ENCODE results near the gene IL37.

IL37 gene, protein sequence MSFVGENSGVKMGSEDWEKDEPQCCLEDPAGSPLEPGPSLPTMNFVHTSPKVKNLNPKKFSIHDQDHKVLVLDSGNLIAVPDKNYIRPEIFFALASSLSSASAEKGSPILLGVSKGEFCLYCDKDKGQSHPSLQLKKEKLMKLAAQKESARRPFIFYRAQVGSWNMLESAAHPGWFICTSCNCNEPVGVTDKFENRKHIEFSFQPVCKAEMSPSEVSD

DNA sequence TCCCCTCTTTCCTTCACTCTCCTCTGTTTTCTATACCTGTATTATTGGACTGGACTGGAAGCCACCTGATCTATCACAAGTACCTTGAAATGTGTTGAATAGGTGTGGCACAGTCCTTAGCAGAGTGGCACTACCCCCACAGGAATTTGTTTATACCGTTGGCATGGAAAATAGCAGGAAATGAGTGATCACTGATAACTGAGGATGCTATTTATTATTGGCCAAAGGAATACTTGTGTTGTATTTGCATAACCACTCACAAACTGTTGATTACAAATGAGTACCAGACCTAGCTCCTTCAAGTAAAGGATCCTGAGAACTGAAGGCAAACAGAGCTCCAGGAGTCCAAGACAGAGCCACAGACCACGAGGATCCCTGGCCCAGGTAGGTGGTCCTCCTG lies at the start of gene IL37:
Gene IL37 (plus strand): TSS at position 301 of the 400 bp plus-strand sequence. CDS start 1,848 bp downstream, outside the sequence.
- no peak for DNase-seq (ENCODE audit: low spot score)

DNA sequence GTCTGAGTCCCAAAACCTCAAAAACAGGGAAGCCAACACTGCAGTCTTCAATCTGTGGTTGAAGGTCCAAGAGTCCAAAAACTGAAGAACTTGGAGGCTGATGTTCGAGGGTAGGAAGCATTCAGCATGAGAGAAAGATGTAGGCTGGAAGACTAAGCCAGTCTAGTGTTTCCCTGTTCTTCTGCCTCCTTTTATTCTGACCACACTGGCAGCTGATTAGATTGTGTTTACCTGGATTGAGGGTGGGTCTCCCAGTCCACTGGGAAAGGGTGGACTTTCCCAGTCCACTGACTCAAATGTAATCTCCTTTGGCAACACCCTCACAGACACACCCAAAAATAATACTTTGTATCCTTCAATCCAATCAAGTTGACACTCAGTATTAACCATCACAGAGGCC lies 46.9 kb upstream of the IL37 start:
- no peak for DNase-seq (ENCODE audit: low spot score)

DNA sequence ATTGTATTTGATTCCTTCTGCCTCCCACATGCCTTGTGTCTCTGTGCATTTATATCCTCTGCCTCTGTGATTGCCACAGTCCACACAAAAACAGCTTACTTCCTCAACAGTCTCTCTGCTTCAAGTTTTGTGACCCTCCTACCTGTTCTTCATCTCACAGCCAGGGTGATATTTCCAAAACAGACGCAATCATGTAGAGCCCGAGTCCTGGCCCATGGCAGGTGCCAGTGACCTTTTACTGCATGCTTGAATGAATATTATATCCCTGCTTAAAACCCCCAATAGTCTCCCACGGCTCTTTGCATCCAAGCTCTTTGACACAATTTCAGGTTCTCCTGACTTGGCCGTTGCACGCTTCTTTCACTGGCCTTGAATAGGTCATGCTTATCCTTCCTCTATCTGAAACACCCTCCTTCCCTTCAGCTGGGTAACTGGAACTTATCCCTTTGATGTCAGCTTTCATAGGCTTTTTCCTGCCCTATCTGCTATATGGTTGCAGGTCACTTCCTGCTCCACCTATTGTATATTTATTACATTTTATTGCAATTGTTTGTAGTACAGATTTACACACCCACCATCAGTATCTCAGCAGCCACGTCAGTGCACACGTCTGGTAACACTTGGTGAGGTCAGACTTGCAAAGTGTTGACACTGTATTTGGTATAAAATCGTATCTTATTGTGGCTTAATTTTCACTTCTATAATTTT lies 44.7 kb upstream of the IL37 start:
- DNase-seq (ENCODE audit: low spot score), result peak; percentile 90

DNA sequence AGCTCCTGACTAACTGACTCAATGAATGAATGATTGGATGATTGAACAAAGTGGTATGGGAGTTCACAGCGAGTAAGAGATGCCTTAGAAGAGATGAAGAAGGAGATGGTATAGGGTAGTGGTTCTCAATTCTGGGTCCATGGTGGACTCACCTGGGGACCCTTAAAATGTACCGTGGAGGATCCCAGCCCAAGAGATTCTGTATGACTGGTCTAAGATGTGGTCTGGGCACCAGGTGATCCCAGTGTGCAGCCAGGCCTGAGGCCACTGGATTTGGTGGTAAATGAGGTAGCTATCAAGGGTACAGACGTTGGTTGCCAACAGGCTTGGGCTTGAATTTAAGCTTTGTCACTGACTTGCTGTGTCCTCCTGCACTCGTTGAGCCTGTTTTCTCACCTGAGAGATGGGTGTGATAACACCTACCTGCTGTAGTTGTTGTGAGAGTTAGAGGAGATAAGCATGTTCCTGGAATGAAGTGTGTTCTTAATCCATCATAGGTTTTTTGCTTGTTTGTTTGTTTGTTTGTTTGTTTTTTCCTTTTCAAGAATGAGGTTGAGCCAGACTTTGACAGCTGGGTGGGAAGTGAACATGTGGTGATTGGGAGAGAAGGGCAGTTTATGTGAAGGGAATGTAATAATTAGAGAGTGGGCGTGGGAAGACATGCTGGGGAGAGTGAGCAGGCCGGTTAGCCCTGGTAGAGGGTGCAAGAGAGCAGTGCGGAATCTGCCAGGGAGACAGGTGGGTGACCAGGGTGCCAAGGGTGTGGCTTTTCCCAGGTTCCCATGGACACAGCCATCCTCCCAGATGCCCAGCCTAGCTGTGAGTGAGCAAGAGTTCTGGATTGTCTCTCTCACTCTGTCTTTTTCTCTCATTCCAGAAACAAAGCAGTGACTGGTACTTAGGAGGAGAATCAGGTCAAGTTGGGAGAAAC lies 43.0 kb upstream of the IL37 start:
- peak; percentile 49 for DNase-seq (ENCODE audit: low spot score)

DNA sequence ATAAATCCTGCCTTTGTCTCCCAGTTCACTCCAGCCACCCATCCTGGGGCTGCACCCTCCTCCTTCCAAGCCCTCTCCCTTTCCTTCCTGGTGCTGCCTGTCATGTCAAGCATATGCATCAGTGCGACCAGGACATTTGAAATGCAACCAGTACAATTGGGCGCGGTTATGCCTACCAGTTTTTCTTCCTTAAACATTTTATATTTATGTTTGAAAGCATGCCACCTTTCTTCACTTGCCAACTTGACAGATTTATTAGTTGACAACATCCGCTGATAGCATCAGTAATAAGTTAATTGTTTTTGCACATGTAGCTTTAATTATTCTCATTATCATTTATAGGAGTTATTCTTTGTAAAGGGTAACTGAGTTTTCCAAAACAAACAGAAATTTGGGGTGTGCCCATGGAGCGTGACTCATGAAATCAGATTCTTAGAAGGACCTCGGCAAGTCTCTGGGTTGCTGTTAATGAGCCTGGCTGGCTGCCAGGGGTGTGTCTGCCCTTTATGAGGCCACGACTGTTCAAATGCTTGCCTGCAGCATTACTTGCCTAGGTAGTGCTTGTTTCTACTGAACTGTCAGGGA lies 41.6 kb upstream of the IL37 start:
- DNase-seq (ENCODE audit: low spot score), result peak; percentile 95

- no peak for DNase-seq (ENCODE audit: low spot score)
Measured at GRCh38 chr2:112870841-112871835, 39.8 kb upstream of the IL37 start.

DNA sequence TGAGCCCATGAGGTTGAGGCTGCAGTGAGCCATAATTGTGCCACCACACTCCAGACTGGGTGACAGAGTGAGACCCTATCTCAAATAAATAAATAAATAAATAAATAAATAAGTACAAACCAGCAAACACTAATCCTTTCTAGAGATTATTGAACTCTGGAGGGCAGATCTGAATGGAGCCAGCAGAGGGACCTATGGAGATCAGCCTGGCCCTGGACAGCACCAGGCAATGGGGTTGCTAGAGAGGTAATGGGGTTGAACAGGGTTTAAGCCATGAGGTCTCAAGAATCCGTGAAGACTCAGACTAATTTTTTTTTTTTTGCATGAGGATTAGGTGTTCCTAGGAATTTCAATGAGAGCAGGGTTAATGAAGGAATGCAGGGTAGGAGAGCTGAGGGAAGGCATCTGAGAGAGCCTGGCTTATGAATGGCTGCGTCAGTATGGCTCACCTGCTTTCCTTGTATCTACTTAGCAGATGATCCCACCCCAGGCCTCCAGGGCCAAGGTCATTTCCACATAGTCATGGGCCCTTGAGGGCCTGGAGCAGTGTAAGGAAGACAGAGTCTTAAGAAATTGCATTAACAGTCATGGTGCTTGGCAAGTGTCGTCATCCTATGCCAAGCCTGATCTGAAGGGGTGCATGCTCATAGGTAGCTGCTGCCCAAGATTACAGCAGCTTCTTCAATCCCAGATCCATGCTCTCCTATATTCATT lies 34.6 kb upstream of the IL37 start:
- no peak for DNase-seq (ENCODE audit: low spot score)

DNA sequence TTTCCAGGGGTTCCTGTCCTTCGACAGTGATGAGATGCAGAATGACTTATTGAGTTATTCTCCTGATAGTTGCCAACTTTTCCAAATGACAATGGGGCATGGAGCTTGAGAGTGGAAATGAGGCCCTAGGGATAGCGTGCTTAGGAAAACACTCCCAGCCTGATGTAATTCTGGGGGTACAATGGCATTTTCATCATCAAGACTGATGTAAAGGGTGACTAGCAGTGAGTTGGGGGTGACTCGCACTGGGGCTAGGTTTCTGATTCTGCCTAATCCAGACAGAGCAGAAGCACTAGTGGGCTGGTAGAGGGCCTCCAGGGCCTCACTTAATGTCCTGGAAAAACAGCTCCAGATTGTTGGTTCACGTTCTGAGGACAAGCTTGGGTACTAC lies 34.0 kb upstream of the IL37 start:
- DNase-seq (ENCODE audit: low spot score), result no peak

DNA sequence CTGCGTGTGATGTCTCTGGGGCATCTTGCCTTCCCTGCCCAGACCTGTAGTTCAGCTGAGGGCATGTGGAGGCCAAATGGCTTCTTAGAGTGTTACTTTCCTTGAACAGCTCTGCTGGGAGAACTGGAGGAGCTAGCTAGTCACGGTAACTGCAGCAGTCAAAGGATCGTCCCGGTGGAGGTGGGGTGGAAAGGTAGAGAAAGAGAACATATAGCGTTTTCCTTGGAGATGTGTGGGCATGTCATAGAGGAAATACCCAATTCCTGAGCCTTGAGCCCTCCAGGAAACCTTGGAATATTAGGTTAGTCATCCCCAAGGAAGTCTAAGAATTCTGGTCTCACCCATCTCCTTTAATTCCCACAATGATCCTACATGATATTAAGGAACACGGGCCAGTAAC lies 33.5 kb upstream of the IL37 start:
- DNase-seq (ENCODE audit: low spot score), result no peak

DNA sequence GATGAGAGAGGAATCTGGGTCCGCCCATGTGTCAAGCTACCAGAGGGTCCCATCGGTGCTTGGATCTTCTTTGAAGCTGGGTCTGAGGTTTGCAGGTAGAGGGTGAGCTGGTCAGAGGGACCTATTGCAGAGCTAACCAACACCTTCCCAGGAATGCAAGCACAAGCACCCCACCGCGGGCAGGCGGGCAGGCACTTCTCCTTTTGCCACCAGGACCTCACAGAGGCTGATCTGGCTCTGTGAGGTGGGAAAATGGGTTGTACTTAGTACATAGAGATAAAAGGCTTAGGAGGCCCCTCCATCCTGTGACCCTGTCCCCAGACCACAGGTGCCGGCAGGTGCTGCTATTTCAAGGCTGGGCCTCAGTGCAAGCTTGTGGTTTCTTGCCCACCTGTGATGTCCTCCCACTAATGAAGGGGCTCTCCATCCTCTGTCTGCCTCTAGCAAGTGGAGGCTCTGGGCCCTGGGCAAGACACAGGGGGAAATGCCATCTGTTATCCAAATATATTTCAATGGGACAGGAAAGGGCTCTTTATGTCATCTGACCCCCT lies 31.4 kb upstream of the IL37 start:
- DNase-seq (ENCODE audit: low spot score), result peak; percentile 67

GRCh38 chr2:112880091-112880531 lies 30.9 kb upstream of the IL37 start:
- peak; percentile 31 for DNase-seq (ENCODE audit: low spot score)

- no peak for DNase-seq (ENCODE audit: low spot score)
Measured at GRCh38 chr2:112880696-112881095, 30.3 kb upstream of the IL37 start.

DNA sequence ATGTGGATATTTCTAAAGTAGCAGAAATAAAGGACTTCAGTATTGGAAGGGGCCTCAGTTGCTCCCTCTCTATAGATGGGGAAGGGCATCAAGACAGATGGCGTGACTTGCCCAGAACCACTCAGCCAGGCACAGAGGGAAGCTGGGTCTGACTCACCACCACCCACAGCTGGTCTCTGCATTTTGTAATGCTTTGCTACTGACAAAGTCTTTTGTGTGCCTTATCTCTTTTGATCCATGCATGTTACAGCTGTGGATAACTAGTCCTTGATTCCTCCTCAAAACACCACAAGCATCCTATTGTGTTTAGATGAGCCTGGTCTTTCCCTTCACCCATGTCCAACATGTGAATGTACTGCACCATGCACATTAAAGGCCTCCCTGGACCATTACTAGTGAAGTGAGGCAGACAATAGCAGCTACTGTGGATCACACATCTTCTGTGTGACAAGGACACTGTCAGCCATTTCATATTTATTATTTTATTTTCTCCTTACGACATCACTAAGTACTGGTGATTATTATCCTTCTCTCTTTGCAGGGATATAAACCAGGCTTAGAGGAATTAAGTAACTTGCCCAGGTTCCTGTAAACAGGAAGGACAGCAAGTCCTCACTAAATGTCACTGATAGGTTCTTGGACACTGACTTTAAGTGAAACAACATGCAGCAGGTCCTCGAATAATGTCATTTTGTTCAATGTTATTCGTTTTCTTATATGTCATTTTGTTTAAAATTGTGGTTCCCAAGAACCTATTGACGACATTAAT lies 29.6 kb upstream of the IL37 start:
- peak; percentile 91 for DNase-seq (ENCODE audit: low spot score)

DNA sequence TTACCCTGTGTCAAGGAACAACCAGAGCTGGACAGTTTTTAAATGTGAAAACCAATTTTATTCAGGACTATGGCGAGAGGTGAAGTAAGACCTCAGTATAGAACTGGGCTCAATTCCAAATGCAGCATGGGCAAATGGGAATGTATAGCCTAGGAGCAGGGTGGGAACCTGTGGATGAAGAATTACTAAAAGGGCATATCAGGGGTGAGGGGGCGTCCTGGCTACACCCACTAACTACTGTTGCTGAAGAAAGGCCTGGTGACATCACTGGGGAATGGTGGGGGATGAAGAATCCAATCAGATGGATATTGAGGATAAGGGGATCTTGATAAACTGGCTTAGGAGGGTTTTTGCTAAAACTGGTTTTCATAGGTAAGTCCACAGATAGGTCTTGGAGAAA lies 27.3 kb upstream of the IL37 start:
- no peak for DNase-seq (ENCODE audit: low spot score)

- peak; percentile 26 for DNase-seq (ENCODE audit: low spot score)
Measured at GRCh38 chr2:112884869-112885505, 26.0 kb upstream of the IL37 start.

GRCh38 chr2:112885506-112885902 lies 25.5 kb upstream of the IL37 start:
- DNase-seq (ENCODE audit: low spot score), result no peak

- no peak for DNase-seq (ENCODE audit: low spot score)
Measured at GRCh38 chr2:112886291-112886690, 24.7 kb upstream of the IL37 start.

- no peak for DNase-seq (ENCODE audit: low spot score)
Measured at GRCh38 chr2:112887964-112888749, 22.8 kb upstream of the IL37 start.

All from SW480 (cell line).